ENCODE measurements around the gene IL2RA. TPM values are rescaled to one million over a fixed set of nuclear protein-coding genes. Genes with fewer than 3 reads are reported as not detected.
A peak's percentile ranks its signal among the peaks of the same experiment; 100 is the strongest.
"Not testable (repeated sequence)": the region's sequence is repeated elsewhere in the genome, so short reads cannot be mapped to it uniquely, and the experiment has no call there.

IL2RA gene
- total RNA-seq (2014; rRNA removed; shearing (Covaris generic)), result not detected in 2 replicates

DNA sequence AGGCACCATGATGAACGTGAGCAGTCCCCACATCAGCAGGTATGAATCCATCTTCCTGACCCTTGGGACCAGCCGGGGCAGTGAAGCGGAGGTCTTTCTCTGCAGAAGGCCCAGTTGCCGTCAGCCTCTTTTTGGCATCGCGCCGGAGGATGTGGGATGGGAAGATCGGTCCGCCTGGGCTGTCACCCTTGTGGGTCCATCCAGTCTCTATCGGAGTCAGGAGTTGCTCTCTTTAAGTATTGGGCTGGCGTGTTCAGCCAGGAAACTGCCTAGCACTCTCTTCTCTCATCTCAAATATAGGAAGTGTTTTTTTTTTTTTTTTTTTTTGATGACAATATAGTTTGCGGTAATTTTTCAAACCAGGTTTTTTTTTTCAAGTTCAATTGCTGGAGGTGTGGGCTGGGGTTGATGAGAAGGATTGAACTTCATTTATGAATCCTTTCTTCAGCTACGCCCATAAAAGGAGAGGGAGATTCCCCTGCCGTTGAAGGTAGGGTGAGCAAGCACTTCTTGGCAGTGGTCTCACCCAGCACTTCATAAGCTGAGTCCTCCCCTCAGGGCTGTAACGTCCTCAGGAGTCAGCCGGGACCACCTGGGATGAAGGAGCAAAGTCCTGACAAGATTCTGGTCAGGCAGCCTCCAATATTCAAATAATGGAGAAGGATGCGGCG, at the start of gene IL2RA:
TSS of gene IL2RA (minus strand) at position 267 of the 671 bp plus-strand sequence. CDS start at position 51, 216 bp downstream.
- DNase-seq, result no peak
- Histone ChIP-seq H3K36me3 (no peaks in the 10 kb centered on the region), H3K4me1 (no peaks in the 10 kb centered on the region), H3K27ac (no peak within 1 kb of the TSS), H3K27me3 (no peaks in the 10 kb centered on the region), H3K4me3 (no peak within 1 kb of the TSS), H3K9me3 (replicated peaks) (no peaks in the 10 kb centered on the region)

DNA sequence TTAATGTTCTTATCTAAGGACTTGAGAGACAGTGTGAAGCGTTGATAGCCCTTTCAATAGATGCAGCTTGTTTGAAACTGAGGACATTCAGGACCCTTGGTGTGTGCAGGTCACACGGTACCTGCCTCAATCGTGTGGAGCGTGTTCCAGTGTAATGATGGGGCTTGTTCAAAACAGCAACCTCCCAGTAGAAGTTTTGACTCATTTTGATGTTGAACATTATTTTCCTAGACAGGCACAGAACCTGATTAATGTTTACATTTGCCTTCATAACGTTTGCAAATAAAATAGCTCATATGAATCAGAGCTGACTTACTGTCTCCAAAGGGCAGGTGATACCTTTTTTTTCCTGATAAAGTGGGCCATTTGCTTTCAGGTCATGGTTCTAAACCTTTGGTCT, 48.0 kb upstream of the IL2RA start:
- H3K27me3 ChIP-seq, result no peaks in the 10 kb centered on the region
- no peak for DNase-seq
- H3K4me1 ChIP-seq, result no peaks in the 10 kb centered on the region
- H3K27ac ChIP-seq, result no peak overlapping the region
- H3K9me3 ChIP-seq (replicated peaks), result no peaks in the 10 kb centered on the region
- peaks cover 57% of the 10 kb centered on the region for H3K36me3 ChIP-seq
- H3K4me3 ChIP-seq, result no peak overlapping the region

DNA sequence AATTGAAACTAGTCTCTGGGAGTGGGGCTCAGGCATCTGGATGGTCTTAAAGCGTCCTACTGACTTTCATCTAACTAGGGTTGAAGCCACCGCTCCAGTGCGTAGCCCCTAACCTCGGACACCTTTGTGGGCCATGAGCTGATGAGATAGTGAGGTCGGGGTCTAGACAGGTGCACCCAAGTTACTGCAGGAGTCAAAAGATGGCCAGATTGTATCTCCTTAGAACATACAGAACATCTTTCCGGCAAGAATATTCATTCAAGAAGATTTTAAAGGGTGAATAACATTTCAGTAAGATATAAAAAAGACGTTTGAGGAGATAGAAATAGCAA, 47.2 kb upstream of the IL2RA start:
- Histone ChIP-seq H3K27ac (no peak overlapping the region), H3K4me1 (no peaks in the 10 kb centered on the region)

DNA sequence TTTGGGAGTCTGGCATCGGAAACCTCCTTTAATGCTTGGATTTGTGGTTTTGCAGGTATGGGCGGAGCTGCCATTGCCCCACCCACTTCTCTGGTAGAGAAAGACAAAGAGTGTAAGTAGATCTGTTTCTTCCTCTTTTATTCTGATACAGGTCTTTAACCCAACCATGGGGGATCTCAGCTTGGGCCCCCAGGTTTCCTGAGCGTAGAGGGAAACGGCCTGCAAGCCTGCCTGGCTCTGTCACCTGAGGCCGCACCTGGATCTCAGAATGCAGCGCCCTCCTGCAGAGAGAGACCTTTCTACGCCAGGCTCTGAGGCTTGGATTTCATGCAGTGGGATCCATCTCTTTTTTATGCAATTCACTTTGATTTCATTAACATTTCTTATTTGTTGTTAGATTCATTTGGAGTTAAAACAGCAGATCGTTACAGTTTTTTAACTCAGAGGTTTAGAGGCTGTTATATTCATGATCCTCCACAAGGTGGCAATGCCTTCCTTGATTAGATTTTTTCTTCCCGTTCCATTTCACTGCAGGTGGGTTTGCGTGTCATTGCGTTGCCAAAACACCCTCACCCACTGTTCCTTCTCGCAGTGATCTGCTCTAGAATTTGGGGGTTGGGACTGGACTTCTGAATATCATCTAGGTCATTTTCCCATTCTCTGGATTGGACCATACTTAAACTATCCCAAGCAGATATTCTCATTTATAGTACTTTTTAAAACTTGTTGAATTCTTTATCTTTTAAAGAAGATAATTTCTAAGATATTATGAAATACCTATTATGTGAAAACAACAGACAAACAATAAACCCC, 46.7 kb upstream of the IL2RA start:
- peaks cover 51% of the 10 kb centered on the region for H3K36me3 ChIP-seq
- H3K27ac ChIP-seq, result no peak overlapping the region
- no peak overlapping the region for H3K4me3 ChIP-seq
- H3K9me3 ChIP-seq (replicated peaks), result no peaks in the 10 kb centered on the region
- DNase-seq, result peak in 1 of 2 experiments; percentile 46
- H3K4me1 ChIP-seq, result no peaks in the 10 kb centered on the region
- no peaks in the 10 kb centered on the region for H3K27me3 ChIP-seq

More for the DNA sequence above, 47.2 kb upstream of the IL2RA start:
- H3K36me3 ChIP-seq, result peaks cover 54% of the 10 kb centered on the region
- no peak for DNase-seq
- no peak overlapping the region for H3K4me3 ChIP-seq
- H3K27me3 ChIP-seq, result no peaks in the 10 kb centered on the region
- no peaks in the 10 kb centered on the region for H3K9me3 ChIP-seq (replicated peaks)

DNA sequence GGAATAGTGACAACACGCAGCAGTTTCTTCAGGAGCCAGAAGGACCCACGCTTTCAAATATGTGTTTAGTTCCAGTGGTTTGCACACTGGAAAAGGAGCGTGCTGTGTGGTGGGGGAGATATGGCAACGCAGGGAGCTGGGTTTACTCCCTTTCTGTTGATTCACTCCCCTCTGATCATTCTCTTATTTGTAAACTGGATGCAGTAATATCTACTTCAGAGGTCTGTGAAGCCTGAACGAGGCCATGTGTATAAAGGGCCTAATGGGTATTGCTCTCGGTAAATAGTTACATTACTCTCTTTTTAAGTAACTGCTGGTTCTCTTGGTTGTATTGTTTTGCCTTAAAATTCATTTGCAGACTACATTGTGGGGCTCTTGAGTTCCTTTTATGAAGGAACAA, 45.9 kb upstream of the IL2RA start:
- no peak overlapping the region for H3K27ac ChIP-seq
- no peak for DNase-seq
- peaks cover 46% of the 10 kb centered on the region for H3K36me3 ChIP-seq
- H3K4me3 ChIP-seq, result no peak overlapping the region
- no peaks in the 10 kb centered on the region for H3K9me3 ChIP-seq (replicated peaks)
- no peaks in the 10 kb centered on the region for H3K4me1 ChIP-seq
- no peaks in the 10 kb centered on the region for H3K27me3 ChIP-seq

DNA sequence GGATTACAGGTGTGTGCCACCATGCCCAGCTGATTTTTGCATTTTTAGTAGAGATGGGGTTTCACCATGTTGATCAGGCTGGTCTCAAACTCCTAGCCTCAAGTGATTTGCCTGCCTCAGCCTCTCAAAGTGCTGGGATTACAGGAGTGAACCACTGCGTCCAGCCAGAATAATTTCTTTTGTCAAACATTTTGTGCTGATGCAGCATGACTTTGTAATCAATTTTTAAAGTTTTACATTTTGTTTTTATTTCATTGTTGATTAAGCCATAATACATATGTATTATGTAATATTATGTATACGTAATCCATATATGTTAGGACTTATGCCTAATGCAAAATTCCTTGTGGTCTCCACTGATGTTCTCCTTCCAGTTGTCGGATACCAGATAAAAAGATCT, 45.4 kb upstream of the IL2RA start:
- not testable (repeated sequence) for DNase-seq; H3K4me1 ChIP-seq; H3K4me3 ChIP-seq; H3K27ac ChIP-seq; H3K9me3 ChIP-seq (replicated peaks); H3K27me3 ChIP-seq
- peaks cover 42% of the 10 kb centered on the region for H3K36me3 ChIP-seq

DNA sequence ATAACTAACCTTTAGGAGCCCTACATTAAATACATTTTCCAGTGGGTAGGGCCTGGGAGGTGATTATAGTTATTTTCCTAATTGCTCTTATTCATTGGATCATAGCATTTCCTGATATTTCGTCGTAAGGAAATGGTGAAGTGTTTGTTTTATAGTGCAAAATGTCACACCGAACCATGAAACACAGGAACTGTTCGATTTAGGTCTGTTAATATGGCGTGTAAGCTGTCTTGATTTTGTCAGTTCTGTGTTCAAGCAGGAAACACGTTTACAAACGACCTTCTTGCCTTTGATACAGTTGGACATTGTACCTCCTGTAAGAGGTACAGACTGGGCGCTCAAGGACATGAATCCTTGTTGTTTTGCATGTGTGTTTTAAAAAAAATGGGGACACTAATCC, 41.4 kb upstream of the IL2RA start:
- DNase-seq, result no peak
- H3K9me3 ChIP-seq (replicated peaks), result no peaks in the 10 kb centered on the region
- H3K36me3 ChIP-seq, result peaks cover 29% of the 10 kb centered on the region
- no peak overlapping the region for H3K4me3 ChIP-seq
- H3K4me1 ChIP-seq, result no peaks in the 10 kb centered on the region
- H3K27ac ChIP-seq, result no peak overlapping the region
- no peaks in the 10 kb centered on the region for H3K27me3 ChIP-seq

DNA sequence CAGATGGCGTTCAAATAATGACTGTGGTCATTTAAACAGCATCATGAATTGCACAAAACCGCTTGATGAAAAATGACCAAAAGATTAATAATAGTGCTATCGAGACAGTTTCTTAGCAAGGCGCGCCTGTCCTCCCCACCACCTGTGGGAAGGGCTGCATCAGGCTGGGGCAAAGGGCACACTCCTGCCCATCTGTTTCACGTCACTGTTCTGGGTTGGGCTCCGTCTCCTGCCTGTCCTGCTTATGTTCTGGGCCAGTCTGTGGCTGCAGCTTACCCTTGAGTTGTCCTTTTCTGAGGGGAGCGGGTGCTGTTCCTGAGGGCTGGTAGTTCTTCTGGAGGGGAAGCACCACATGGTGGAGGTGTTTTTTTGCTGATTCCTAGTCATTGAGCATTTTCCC, 40.0 kb upstream of the IL2RA start:
- Histone ChIP-seq H3K27me3 (no peaks in the 10 kb centered on the region), H3K36me3 (peaks cover 21% of the 10 kb centered on the region), H3K27ac (no peak overlapping the region), H3K4me3 (no peak overlapping the region), H3K4me1 (no peaks in the 10 kb centered on the region), H3K9me3 (replicated peaks) (no peaks in the 10 kb centered on the region)
- DNase-seq, result no peak

DNA sequence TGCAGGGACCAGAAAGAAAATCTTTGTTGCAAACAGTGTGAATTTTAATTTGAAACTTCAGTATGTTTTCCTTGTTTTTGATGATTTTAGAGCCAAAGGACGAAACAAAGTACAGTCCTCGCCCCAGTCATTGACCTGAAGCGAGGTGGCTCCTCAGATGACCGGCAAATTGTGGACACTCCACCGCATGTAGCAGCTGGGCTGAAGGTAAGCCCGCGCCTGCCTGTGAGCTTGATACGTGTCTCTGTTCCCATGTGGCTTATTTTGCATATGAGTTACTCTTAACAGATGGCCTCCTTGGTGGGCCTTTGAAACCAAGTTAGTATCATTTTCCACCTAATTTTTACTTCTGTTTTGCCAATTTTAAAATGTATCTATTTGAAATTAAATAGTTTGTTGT, 39.0 kb upstream of the IL2RA start:
- Histone ChIP-seq H3K4me3 (no peak overlapping the region), H3K27ac (no peak overlapping the region), H3K36me3 (peaks cover 13% of the 10 kb centered on the region), H3K27me3 (no peaks in the 10 kb centered on the region), H3K4me1 (no peaks in the 10 kb centered on the region), H3K9me3 (replicated peaks) (no peaks in the 10 kb centered on the region)
- DNase-seq, result no peak

DNA sequence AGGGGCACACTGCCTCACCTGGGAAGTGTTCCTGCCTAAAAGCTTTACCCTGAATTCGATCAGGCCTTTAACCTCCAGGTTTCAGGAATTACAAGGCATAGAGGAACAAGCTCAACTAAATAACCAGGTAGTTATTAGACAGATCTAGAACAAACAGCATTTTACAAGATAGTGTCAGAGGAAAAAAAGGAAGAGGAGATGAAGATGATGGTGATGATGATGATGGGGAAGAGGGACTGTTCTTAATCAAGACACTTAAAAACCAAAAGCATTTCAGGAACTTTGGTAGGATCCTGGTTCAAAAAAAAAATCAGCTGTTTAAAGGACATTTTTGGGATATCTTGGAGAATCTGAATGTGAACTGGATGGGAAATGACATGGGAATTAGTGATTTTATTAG, 38.2 kb upstream of the IL2RA start:
- no peaks in the 10 kb centered on the region for H3K9me3 ChIP-seq (replicated peaks)
- no peak overlapping the region for H3K4me3 ChIP-seq
- no peaks in the 10 kb centered on the region for H3K27me3 ChIP-seq
- DNase-seq, result no peak
- H3K36me3 ChIP-seq, result peaks cover 12% of the 10 kb centered on the region; the same call in 1 of the 2 replicates
- H3K4me1 ChIP-seq, result no peaks in the 10 kb centered on the region
- no peak overlapping the region for H3K27ac ChIP-seq

DNA sequence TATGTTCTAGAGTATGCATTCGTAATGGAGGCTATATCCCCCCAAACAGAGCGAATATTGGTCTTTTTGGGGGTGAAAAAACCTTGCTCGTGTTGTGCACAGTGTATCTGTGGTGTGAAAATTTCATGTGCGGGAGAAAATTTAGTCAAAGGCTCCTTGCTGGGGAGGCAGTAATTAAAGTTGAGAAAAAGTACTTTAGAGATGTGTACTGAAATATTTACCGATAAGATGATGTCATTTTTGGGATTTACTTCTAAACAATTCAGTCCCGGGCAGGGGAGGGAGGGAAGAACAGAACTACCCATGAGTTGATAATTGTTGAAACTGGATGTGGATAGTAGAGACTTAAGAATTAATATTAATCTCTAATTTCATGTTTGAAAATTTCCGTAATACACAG, 36.0 kb upstream of the IL2RA start:
- Histone ChIP-seq H3K27ac (no peak overlapping the region), H3K4me3 (no peak overlapping the region), H3K4me1 (no peaks in the 10 kb centered on the region), H3K27me3 (no peaks in the 10 kb centered on the region), H3K9me3 (replicated peaks) (no peaks in the 10 kb centered on the region), H3K36me3 (peaks cover 10% of the 10 kb centered on the region; the same call in 1 of the 2 replicates)
- no peak for DNase-seq

DNA sequence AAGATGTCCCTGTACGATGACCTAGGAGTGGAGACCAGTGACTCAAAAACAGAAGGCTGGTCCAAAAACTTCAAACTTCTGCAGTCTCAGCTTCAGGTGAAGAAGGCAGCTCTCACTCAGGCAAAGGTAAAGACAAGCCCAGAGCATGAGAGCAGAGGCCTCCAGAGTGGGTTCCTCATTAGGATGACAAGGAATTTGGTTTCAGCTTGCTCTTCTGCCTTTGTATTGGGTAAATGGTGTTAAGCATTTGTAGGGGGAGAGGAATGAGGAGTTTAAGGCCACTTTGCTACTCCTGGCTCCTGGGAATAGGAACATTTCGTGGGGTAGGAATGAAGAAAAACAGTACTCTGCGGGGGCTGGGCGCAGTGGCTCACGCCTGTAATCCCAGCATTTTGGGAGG, 34.9 kb upstream of the IL2RA start:
- peaks cover 10% of the 10 kb centered on the region; the same call in 1 of the 2 replicates for H3K36me3 ChIP-seq

DNA sequence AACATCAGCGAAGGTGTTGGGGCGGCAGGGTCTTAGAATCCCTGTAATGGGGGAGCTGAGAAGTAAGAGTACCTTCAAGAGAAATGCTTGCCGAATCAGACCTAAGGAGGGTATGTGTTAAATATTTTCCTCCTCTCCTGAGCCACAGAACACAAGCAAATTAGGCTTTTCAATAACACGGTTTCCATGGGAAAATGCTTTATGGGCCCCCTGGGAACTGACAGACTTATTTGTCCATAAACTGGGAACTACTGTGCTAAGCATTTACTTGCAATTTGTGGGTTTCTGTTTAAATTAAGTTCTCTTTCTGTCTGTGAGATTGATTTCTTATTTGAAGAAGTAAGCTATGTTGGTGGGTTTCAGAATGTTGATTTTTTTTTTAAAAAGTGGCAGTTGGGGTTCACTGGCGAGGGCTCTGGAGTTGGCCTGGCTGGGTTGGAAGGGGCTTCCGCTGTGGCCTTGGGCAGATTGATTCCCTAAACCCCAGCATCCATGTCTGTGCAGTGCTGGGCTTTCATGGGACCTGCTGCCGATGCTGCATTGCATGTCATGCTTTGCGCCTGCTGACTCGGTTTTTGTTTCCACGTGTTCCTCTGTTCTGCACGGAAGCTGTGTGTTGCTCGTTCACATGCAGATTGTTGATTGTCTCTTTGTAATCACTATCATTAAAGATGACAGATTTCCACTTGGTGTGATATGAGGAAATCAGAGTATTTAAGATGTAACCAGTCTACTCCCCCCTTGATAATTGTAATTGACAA, 33.8 kb upstream of the IL2RA start:
- Histone ChIP-seq H3K4me1 (no peaks in the 10 kb centered on the region), H3K36me3 (peaks cover 3% of the 10 kb centered on the region; the same call in 1 of the 2 replicates), H3K4me3 (no peak overlapping the region), H3K9me3 (replicated peaks) (no peaks in the 10 kb centered on the region), H3K27ac (no peak overlapping the region), H3K27me3 (no peaks in the 10 kb centered on the region)
- no peak for DNase-seq

More for the DNA sequence above, 34.9 kb upstream of the IL2RA start:
- Histone ChIP-seq H3K9me3 (replicated peaks) (no peaks in the 10 kb centered on the region), H3K4me1 (no peaks in the 10 kb centered on the region), H3K4me3 (no peak overlapping the region), H3K27ac (no peak overlapping the region), H3K27me3 (no peaks in the 10 kb centered on the region)
- DNase-seq, result no peak

DNA sequence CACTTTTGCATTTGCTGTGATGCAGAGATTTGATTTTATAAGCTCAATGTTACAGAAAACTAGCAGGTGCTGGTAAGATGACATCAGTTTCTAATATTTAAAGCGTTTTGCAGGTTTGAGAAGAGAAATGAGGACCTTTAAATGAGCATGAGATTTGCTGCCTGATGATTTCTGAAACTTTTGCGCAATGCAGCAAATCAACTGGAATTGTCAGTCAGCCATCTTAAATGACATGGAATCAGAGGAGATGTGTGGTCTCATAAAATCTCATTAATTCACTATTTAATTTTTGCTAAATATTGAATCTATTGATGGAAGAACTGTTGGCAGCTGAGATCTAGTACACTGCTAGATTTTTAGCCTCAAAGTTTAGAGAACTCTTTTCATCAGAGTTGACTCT, 30.6 kb upstream of the IL2RA start:
- Histone ChIP-seq H3K36me3 (no peaks in the 10 kb centered on the region; the same call in 1 of the 2 replicates), H3K4me3 (no peak overlapping the region), H3K4me1 (no peaks in the 10 kb centered on the region), H3K27ac (no peak overlapping the region), H3K27me3 (no peaks in the 10 kb centered on the region), H3K9me3 (replicated peaks) (no peaks in the 10 kb centered on the region)
- DNase-seq, result no peak

DNA sequence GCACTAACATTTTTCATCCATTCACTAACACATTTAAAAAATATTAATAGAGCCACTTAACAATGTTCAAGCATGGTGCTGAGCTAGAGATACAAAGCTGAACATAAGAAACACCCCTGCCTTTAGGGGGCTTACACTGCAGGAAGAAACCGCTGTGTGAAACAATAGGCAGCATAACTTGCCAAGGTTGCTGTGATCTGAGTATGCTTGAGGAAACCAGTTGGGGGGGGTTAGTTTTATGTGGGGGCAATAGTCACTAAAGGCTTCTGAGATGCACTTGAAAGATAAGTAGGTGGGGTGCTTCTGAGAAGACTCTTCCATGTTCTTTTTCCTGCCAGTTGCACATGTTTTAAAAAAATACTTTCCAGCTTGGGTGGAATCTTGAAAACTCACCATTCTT, 29.5 kb upstream of the IL2RA start:
- Histone ChIP-seq H3K27ac (no peak overlapping the region), H3K27me3 (no peaks in the 10 kb centered on the region), H3K4me1 (no peaks in the 10 kb centered on the region), H3K4me3 (no peak overlapping the region), H3K36me3 (no peaks in the 10 kb centered on the region; the same call in 1 of the 2 replicates), H3K9me3 (replicated peaks) (no peaks in the 10 kb centered on the region)
- DNase-seq, result no peak
